Thyroid gland (tissue), 4 donors: ENCODE data around the gene RRBP1. TPM values are rescaled to one million over a fixed set of nuclear protein-coding genes. Genes with fewer than 3 reads are reported as not detected.
A peak's percentile ranks its signal among the peaks of the same experiment; 100 is the strongest.

Experiments used
- DNase-seq, 2 donors: peaks; one replicate each; pipeline ENCODE4 v3.0.0-alpha.2; 2019
- H3K27ac ChIP-seq, 3 donors: fragments of 200-600 bp; sonication (generic); 1 replicate in 2 of 3; 2 replicates in 1 of 3; pipeline ENCODE4 v1.5.1; 2016 to 2019; ENCODE audit warnings: mild to moderate bottlenecking in 1 of 3, moderate library complexity in 1 of 3
- H3K27me3 ChIP-seq: fragments of 200-600 bp; sonication (generic); one replicate; pipeline ENCODE4 v1.5.1; 2019
- H3K36me3 ChIP-seq, 2 donors: fragments of 200-600 bp; sonication (generic); one replicate each; pipeline ENCODE4 v1.5.1; 2016 to 2019
- H3K4me1 ChIP-seq, 2 donors: fragments of 200-600 bp; sonication (generic); one replicate each; pipeline ENCODE4 v1.5.1; 2017 to 2019
- H3K4me3 ChIP-seq, 3 donors: fragments of 200-600 bp; sonication (generic); replicated peaks in 1 of 3; 1 replicate in 2 of 3; 2 replicates in 1 of 3; pipeline ENCODE4 v1.5.1; 2016; ENCODE audit warnings: mild to moderate bottlenecking in 1 of 3
- H3K9me3 ChIP-seq: fragments of 200-600 bp; sonication (generic); one replicate; pipeline ENCODE4 v1.5.1; 2017
- CTCF ChIP-seq, 6 experiments: fragments of 200-600 bp in 3 of 6; fragments of 450-650 bp in 3 of 6; sonication (generic) in 3 of 6; IDR thresholded peaks; one replicate each; pipeline ENCODE4 v1.5.1; 2016 to 2019; ENCODE audit warnings: antibody characterized with exemption in 6 of 6, mild to moderate bottlenecking in 2 of 6, inconsistent platforms in 1 of 6, moderate library complexity in 1 of 6
- POLR2A ChIP-seq, 2 donors: fragments of 450-650 bp; IDR thresholded peaks; one replicate each; pipeline ENCODE4 v1.6.1; 2017; ENCODE audit warnings: antibody characterized with exemption in 2 of 2, mild to moderate bottlenecking in 2 of 2, moderate library complexity in 1 of 2
- WGBS, 2 donors: methylation state at CpG; one replicate each; pipeline ENCODE4 v1.1.5; 2017; 5-methylcytosine and 5-hydroxymethylcytosine counted together
- intact Hi-C: fragments of 100-400 bp; cut with DNase I; formaldehyde crosslinking; loops from one replicate; pipeline ENCODE4 v1.15.1; 2023
- total RNA-seq, 4 donors: library from RNA; depleted of rRNA; stranded (reverse); fragments of >200 nt; gene quantifications; one replicate each; pipeline ENCODE4 v1.2.3, GENCODE V29; 2016

Gene RRBP1
- total RNA-seq, 4 donors from 2014 or later, result 149 to 287 (median 221) TPM

GRCh38 chr20:17647391-17648314 is 34.4 kb downstream of the RRBP1 start:
- intact Hi-C loops, result no loop called here
- TF ChIP-seq POLR2A (IDR thresholded peaks at IDR 0.05), result no peak
- no peak for TF ChIP-seq CTCF (IDR thresholded peaks at IDR 0.05)
- Histone ChIP-seq H3K27me3 (no peaks in the 10 kb centered on the region), H3K4me1 (peaks cover 98 to 100% of the 10 kb centered on the region in 2 donors), H3K4me3 (no peak overlapping the region), H3K27ac (peak overlapping the region; percentile 62 to 89 (median 72)), H3K9me3 (no peaks in the 10 kb centered on the region), H3K36me3 (no peaks in the 10 kb centered on the region)
- no peak for DNase-seq
- 76 to 80% methylated on average over 9 to 18 of the region's 20 CpGs for WGBS, 2 donors

- Histone ChIP-seq H3K4me1 (peaks cover 98 to 100% of the 10 kb centered on the region in 2 donors), H3K27me3 (no peaks in the 10 kb centered on the region), H3K4me3 (no peak overlapping the region), H3K9me3 (no peaks in the 10 kb centered on the region), H3K27ac (peak overlapping the region; percentile 62 to 89 (median 72)), H3K36me3 (peaks cover 0 to 4% of the 10 kb centered on the region in 2 donors)
- WGBS, 2 donors, result 64 to 81% methylated on average over 3 to 5 of the region's 5 CpGs
- intact Hi-C loops, result no loop called here
- peak in 1 of 2 donors; percentile 11 for DNase-seq
- no peak for TF ChIP-seq POLR2A (IDR thresholded peaks at IDR 0.05)
- no peak for TF ChIP-seq CTCF (IDR thresholded peaks at IDR 0.05)
These were observed 35.1 kb downstream of the RRBP1 start for GRCh38 chr20:17646961-17647301.

DNA sequence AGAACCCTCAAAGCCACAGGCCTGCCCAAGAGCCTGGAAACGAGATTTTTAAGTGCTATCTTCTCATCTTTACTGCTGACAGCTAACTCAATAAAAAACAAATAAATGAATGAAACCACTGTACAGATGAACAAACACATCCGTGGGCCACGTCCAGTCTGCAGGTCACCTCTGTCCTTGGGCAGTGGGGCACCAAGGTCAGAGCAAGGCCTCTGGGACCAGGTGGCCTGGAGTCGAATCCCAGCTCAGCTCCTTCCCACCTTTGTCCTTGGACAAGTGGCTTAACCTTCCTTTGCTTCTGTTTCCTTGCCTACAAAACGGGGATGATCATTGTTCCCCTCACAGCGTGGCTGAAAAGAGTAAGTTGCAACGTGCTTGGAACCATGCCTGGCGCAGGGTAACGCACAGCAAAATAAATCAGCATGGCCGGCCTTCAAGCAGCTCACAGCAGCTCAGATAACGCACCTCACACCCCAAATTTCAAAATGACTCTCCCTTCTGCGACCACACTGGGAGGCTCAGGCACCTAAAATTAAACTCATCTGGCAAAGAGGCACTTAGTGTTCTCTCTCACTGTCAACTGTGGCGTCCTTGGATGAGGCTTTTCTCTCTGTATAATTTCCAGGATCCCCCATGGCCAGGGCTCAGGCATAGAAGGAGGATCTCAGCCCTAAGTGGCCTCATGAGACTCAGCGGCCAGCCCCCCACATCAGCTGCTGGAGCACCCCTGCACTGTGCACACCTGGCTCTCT is 35.7 kb downstream of the RRBP1 start:
- H3K27ac ChIP-seq, result peak overlapping the region; percentile 62 to 89 (median 72)
- 65 to 68% methylated on average over 14 of the region's 14 CpGs for WGBS, 2 donors
- H3K4me1 ChIP-seq, result peaks cover 93 to 99% of the 10 kb centered on the region in 2 donors

GRCh38 chr20:17645546-17646208 is 36.4 kb downstream of the RRBP1 start:
- Histone ChIP-seq H3K27ac (peak overlapping the region; percentile 63 to 89 (median 72)), H3K4me1 (peaks cover 86 to 92% of the 10 kb centered on the region in 2 donors), H3K9me3 (no peaks in the 10 kb centered on the region), H3K36me3 (peaks cover 9 to 17% of the 10 kb centered on the region in 2 donors), H3K27me3 (no peaks in the 10 kb centered on the region), H3K4me3 (no peak overlapping the region)
- DNase-seq, result peak in 1 of 2 donors; percentile 2
- no peak for TF ChIP-seq POLR2A (IDR thresholded peaks at IDR 0.05)
- TF ChIP-seq CTCF (IDR thresholded peaks at IDR 0.05), result no peak
- intact Hi-C loops, result no loop called here
- 86 to 88% methylated on average over 10 of the region's 10 CpGs for WGBS, 2 donors

More for the DNA sequence above, 35.7 kb downstream of the RRBP1 start:
- no peaks in the 10 kb centered on the region for H3K9me3 ChIP-seq
- no peak for DNase-seq
- TF ChIP-seq POLR2A (IDR thresholded peaks at IDR 0.05), result no peak
- no peak for TF ChIP-seq CTCF (IDR thresholded peaks at IDR 0.05)
- intact Hi-C loops, result no loop called here
- H3K27me3 ChIP-seq, result no peaks in the 10 kb centered on the region
- H3K4me3 ChIP-seq, result no peak overlapping the region
- peaks cover 3 to 10% of the 10 kb centered on the region in 2 donors for H3K36me3 ChIP-seq
